HL-60 (cell line): ENCODE results near the gene NACC2.

Source experiments
- DNase-seq, 2 experiments: peaks; one replicate each; pipeline ENCODE4 v3.0.0-alpha.2; 2010 to 2020; ENCODE audit warnings: low read depth in 1 of 2, low spot score in 1 of 2
- H3K27ac ChIP-seq: fragments of 250-450 bp; sonication (Bioruptor Pico); replicated peaks from 2 replicates; pipeline ENCODE4 v1.5.1; 2020; ENCODE audit warnings: mild to moderate bottlenecking, moderate library complexity
- H3K27me3 ChIP-seq: fragments of 250-450 bp; sonication (Bioruptor Pico); 2 replicates; pipeline ENCODE4 v1.5.1; 2021; ENCODE audit warnings: mild to moderate bottlenecking, moderate library complexity; ENCODE audit not compliant: insufficient read depth, poor library complexity, severe bottlenecking
- H3K4me3 ChIP-seq: replicated peaks from 2 replicates; pipeline ENCODE4 v1.5.1; 2011; ENCODE audit warnings: mild to moderate bottlenecking, control low read depth, low read length; ENCODE audit not compliant: insufficient read depth
- CTCF ChIP-seq: IDR thresholded peaks from one replicate; pipeline ENCODE4 v1.5.1; 2011; ENCODE audit warnings: low read length, control low read depth, inconsistent platforms; ENCODE audit not compliant: insufficient read depth
- GABPA ChIP-seq: IDR thresholded peaks from 2 replicates; pipeline ENCODE4 v1.6.1; 2012; ENCODE audit warnings: low read depth
- POLR2AphosphoS5 ChIP-seq: IDR thresholded peaks from 2 replicates; pipeline ENCODE4 v1.6.1; 2012; ENCODE audit warnings: low read depth
- REST ChIP-seq: IDR thresholded peaks from 2 replicates; pipeline ENCODE4 v1.6.1; 2012; ENCODE audit warnings: low read depth; ENCODE audit not compliant: insufficient replicate concordance
- SPI1 ChIP-seq: IDR thresholded peaks from 2 replicates; pipeline ENCODE4 v1.6.1; 2012; ENCODE audit warnings: low read depth, mild to moderate bottlenecking, borderline replicate concordance

The NACC2 gene

GRCh38 chr9:136048560-136049411 is 46.3 kb downstream of the NACC2 start:
- H3K27ac ChIP-seq: no peak overlapping the region; the same call in 1 of the 2 replicates
- H3K27me3 ChIP-seq: no peaks in the 10 kb centered on the region
- TF ChIP-seq SPI1: no peak; the same call in 1 of the 2 replicates
- no peak for TF ChIP-seq CTCF
- no peak for TF ChIP-seq GABPA
- TF ChIP-seq POLR2AphosphoS5: no peak
- no peak for TF ChIP-seq REST
- H3K4me3 ChIP-seq: no peak overlapping the region
- peak in 1 of 2 experiments; percentile 65 for DNase-seq

GRCh38 chr9:136047775-136048559 is 47.1 kb downstream of the NACC2 start:
- Histone ChIP-seq H3K4me3 (no peak overlapping the region), H3K27ac (no peak overlapping the region), H3K27me3 (no peaks in the 10 kb centered on the region)
- DNase-seq: no peak
- TF ChIP-seq SPI1 (no peak), GABPA (no peak), CTCF (no peak), REST (no peak), POLR2AphosphoS5 (no peak)

- no peaks in the 10 kb centered on the region for H3K27me3 ChIP-seq
Measured at GRCh38 chr9:136047076-136047774, 47.9 kb downstream of the NACC2 start.

More at GRCh38 chr9:136047076-136047774, 47.9 kb downstream of the NACC2 start:
- no peak overlapping the region for H3K4me3 ChIP-seq
- no peak for DNase-seq
- TF ChIP-seq POLR2AphosphoS5: no peak
- TF ChIP-seq SPI1: no peak
- no peak for TF ChIP-seq CTCF
- TF ChIP-seq GABPA: no peak
- TF ChIP-seq REST: no peak
- H3K27ac ChIP-seq: peak overlapping the region; percentile 82
